ENCODE data around the gene CCDC8.

DNA sequence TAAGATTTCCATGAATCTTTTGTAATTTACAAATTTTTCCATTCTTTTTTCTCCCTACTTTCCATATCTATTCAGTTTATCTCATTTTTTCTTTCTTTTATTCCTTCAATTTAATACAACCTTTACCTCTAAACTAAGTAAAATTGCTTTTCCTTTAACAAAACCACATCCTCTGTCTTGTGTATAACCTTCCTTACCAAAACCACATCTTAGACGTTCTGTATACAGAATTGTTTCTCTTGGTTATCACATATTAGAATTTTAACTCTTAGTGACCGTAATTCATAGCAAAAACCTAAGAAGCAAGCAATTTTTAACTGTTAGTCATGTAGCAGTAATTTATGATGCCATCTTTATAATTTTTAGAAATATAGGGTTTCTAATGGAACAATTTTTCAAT lies 51.4 kb downstream of the CCDC8 start:
- TF ChIP-seq, protein P1, sequence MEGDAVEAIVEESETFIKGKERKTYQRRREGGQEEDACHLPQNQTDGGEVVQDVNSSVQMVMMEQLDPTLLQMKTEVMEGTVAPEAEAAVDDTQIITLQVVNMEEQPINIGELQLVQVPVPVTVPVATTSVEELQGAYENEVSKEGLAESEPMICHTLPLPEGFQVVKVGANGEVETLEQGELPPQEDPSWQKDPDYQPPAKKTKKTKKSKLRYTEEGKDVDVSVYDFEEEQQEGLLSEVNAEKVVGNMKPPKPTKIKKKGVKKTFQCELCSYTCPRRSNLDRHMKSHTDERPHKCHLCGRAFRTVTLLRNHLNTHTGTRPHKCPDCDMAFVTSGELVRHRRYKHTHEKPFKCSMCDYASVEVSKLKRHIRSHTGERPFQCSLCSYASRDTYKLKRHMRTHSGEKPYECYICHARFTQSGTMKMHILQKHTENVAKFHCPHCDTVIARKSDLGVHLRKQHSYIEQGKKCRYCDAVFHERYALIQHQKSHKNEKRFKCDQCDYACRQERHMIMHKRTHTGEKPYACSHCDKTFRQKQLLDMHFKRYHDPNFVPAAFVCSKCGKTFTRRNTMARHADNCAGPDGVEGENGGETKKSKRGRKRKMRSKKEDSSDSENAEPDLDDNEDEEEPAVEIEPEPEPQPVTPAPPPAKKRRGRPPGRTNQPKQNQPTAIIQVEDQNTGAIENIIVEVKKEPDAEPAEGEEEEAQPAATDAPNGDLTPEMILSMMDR (IDR thresholded peaks at IDR 0.05), result no peak
- no peak for TF ChIP-seq POLR2A (IDR thresholded peaks at IDR 0.05)
